GM18511 (cell line): ENCODE results near the gene BCL2L1.

Source experiments
- ATAC-seq: cut with Tn5 transposase; IDR thresholded peaks from one replicate; pipeline ENCODE4 v1.9.1; 2021; ENCODE audit warnings: mild to moderate bottlenecking, moderate library complexity; ENCODE audit not compliant: unreplicated experiment

The BCL2L1 gene

GRCh38 chr20:31710423-31711108, 12.1 kb downstream of the BCL2L1 start:
- no peak for ATAC-seq

- no peak for ATAC-seq
Measured at GRCh38 chr20:31709939-31710338, 12.7 kb downstream of the BCL2L1 start.

GRCh38 chr20:31708736-31709534, 13.7 kb downstream of the BCL2L1 start:
- no peak for ATAC-seq

GRCh38 chr20:31707994-31708735, 14.5 kb downstream of the BCL2L1 start:
- no peak for ATAC-seq

- no peak for ATAC-seq
Measured at GRCh38 chr20:31707258-31707615, 15.4 kb downstream of the BCL2L1 start.

- ATAC-seq = no peak
Measured at GRCh38 chr20:31706607-31707257, 15.9 kb downstream of the BCL2L1 start.

GRCh38 chr20:31705598-31706597, 16.8 kb downstream of the BCL2L1 start:
- peak; percentile 92 for ATAC-seq

- ATAC-seq = no peak
Measured at GRCh38 chr20:31705191-31705590, 17.5 kb downstream of the BCL2L1 start.

GRCh38 chr20:31704225-31705119, 18.2 kb downstream of the BCL2L1 start:
- ATAC-seq = no peak

- ATAC-seq = no peak
Measured at GRCh38 chr20:31701591-31701990, 21.1 kb downstream of the BCL2L1 start.

- no peak for ATAC-seq
Measured at GRCh38 chr20:31700747-31701146, 21.9 kb downstream of the BCL2L1 start.

GRCh38 chr20:31699801-31700728, 22.6 kb downstream of the BCL2L1 start:
- no peak for ATAC-seq

GRCh38 chr20:31698803-31699718, 23.6 kb downstream of the BCL2L1 start:
- peak; percentile 99 for ATAC-seq

GRCh38 chr20:31698243-31698802, 24.3 kb downstream of the BCL2L1 start:
- ATAC-seq = no peak

GRCh38 chr20:31695849-31696804, 26.5 kb downstream of the BCL2L1 start:
- ATAC-seq = no peak
